ENCODE data around the gene FCGR2B.
A peak's percentile ranks its signal among the peaks of the same experiment; 100 is the strongest.
"Not testable (repeated sequence)": the region's sequence is repeated elsewhere in the genome, so short reads cannot be mapped to it uniquely, and the experiment has no call there.

FCGR2B gene

DNA sequence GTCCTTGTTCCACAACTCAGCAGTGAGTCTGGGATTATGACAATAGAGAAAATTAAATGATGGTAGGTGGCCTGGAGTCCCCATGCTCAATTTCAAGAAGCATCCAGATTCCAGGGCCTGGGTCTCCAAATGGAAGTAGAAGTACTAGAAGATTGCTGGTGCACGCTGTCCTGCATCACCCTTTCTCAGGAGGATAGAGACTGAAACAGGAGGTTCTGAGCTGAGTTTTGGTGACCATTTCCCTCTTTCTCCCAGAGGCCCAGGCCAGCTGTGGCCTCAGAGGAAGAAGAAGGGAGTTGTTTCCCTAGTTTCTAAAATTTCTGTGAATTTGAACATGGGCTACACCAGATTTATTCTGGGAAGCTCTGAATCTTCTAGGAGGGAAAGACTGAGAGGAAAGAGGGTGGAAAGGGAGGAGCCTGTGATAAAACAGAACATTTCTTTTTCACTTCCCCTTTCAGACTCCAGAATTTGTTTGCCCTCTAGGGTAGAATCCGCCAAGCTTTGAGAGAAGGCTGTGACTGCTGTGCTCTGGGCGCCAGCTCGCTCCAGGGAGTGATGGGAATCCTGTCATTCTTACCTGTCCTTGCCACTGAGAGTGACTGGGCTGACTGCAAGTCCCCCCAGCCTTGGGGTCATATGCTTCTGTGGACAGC is at the start of gene FCGR2B:
TSS of gene FCGR2B (plus strand) at position 460 of the 656 bp plus-strand sequence. CDS start at position 559, 99 bp downstream.
- POLR2A ChIA-PET, CTCF ChIA-PET: not testable (repeated sequence)

DNA sequence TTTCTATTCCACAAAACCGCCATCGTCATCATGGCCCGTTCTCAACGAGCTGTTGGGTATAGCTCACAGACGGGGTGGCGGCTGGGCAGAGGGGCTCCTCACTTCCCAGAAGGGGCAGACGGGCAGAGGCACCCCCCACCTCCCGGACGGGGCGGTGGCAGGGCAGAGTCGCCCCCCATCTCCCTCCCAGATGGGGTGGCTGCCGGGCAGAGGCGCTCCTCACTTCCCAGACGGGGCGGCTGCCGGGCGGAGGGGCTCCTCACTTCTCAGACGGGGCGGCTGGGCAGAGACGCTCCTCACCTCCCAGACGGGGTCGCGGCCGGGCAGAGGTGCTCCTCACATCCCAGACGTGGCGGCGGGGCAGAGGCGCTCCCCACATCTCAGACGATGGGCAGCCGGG is 46.5 kb upstream of the FCGR2B start:
- DNase-seq (ENCODE audit: extremely low spot score); CTCF ChIA-PET; POLR2A ChIA-PET: not testable (repeated sequence)

More for the DNA sequence above, at the start of gene FCGR2B:
- not testable (repeated sequence) for DNase-seq (ENCODE audit: extremely low spot score)

DNA sequence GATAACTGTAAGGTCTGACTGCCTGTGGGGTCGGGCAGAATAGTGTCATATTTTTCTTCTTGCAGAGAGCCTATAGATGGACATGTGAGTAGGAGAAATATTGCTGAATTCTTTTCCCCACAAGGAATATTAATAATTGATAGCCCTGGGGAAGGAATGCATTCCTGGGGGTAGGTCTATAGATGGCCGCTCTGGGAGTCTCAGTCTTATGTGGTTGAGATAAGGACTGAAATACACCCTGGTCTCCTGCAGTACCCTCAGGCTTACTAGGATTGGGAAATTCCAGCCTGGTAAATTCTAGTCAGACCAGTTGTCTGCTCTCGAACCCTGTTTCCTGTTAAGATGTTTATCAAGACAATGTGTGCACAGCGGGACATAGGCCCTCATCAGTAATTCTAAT is 44.4 kb upstream of the FCGR2B start:
- POLR2A ChIA-PET; DNase-seq (ENCODE audit: extremely low spot score); CTCF ChIA-PET: not testable (repeated sequence)

- POLR2A ChIA-PET; CTCF ChIA-PET; DNase-seq (ENCODE audit: extremely low spot score): not testable (repeated sequence)
Measured at GRCh38 chr1:161620399-161620798, 42.5 kb upstream of the FCGR2B start.

DNA sequence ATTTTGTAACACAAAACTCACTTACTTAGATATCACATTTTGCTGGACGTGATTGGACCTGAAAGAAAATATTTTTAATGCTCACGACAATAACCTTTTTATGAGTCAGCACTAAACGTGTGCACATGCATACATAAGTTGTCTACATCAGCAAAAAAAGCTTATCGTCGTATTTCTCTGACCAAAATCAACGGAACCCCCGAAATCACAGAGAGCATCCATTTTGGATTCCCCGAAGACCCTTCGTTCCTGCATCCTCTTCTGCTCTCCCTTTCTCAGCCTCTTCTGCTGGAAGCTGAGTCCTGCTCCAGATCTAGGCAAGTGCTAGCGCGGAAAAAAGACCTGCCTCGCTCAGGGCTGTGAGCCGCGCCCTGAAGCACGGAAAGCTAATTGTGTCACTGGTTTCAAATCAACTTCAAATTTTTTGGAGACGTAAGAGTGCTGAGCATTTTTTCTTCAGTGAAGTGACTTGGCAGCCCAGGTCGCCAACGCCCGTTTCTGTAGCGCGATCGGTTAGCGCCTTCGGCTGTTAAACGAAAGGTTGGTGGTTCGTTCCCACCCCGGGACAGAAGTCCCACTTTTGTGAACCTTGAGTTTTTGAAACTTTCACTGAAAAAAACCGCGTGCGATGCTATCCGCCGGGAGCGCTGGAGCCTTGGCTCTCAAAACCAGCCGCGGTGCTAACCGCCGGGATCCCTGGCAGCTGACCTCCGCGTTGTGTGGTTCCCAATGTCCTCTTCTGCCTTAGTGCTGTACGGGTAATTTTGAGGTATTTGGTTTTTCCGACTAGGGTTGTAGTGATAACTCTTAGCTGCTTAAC is 41.6 kb upstream of the FCGR2B start:
- POLR2A ChIA-PET, CTCF ChIA-PET: not testable (repeated sequence)
- peak; percentile 47 for DNase-seq (ENCODE audit: extremely low spot score)

DNA sequence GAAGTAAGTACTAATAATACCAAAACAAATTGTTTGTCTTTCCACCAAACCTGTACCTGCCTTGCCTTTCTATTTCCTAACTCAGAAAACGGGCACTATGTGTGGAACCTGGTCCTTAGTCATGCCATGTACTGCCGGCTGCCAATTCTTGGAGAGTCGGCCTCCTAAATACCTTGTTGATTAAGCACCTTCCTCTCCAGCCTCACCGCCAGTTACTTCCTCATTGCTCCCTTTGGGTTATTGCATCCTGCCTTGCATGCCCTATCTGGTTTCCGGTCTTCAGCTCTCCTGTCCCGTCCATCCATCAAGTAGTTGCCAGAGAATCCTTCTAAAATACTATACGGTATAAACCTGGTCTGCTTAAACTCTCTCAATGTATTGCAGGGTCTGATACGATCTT is 40.9 kb upstream of the FCGR2B start:
- DNase-seq (ENCODE audit: extremely low spot score); CTCF ChIA-PET; POLR2A ChIA-PET: not testable (repeated sequence)

GRCh38 chr1:161623401-161624051 is 39.4 kb upstream of the FCGR2B start:
- DNase-seq (ENCODE audit: extremely low spot score); CTCF ChIA-PET; POLR2A ChIA-PET: not testable (repeated sequence)

- DNase-seq (ENCODE audit: extremely low spot score); CTCF ChIA-PET; POLR2A ChIA-PET: not testable (repeated sequence)
Measured at GRCh38 chr1:161624605-161625004, 38.3 kb upstream of the FCGR2B start.

DNA sequence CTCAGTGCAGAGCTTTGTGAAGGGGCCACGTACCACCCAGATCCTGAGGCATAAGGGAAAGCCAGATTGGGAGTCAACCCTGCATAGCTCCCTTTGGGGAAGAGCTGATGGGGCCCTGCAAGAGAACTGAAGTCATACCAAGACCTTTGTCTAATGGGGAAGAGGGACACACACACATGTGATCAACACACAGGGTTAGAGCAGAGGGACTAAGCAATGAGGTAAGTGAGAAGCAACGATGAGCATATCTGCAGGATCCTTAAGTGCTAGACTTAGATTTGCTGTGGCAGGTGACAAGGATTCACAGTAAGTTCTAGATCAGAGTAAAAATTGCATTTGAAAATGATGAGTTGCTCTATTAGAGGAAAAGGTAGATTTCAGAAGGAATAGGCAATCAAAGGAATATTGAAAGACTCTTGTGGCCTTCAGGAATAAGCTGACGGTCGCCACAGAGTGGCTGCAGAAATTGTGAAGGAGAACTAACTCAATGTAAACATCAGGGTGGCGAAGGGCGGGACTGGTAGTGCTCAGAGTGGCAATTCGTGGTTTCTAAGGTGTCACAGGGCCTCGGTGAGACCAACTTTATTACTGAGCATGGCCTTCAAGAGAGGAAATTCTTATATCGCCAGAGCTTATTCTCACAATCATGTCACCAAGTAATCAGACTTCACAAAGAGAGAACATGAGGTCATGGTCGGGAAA is 36.3 kb upstream of the FCGR2B start:
- POLR2A ChIA-PET; CTCF ChIA-PET; DNase-seq (ENCODE audit: extremely low spot score): not testable (repeated sequence)

GRCh38 chr1:161630128-161630742 is 32.7 kb upstream of the FCGR2B start:
- POLR2A ChIA-PET; CTCF ChIA-PET; DNase-seq (ENCODE audit: extremely low spot score): not testable (repeated sequence)

DNA sequence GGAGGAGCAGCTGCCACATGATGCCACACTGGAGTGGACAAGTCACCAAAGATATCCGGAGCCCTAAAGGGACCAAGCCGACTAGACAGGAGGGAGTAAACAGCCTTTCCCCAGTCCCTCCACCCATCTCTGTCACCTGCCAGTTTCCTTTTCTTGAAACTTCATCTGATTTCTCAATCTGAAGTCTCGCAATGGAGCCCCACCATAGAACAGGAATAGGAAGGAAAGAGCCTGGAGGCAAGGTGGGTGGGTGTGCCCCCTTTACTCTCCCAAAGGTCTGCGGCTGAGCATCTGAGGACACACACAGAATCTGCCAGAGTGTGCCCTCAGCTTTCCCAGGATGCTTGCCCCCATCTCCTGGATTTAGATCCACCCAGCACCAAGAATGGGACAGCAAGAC is 31.9 kb upstream of the FCGR2B start, which contains the start of gene FCGR3B:
TSS of gene FCGR3B (minus strand) at position 101 of the 400 bp plus-strand sequence. CDS start at position 19, 82 bp downstream.
- CTCF ChIA-PET: no interaction called here
- DNase-seq (ENCODE audit: extremely low spot score): no peak
- POLR2A ChIA-PET: no interaction called here
- no peak for TF ChIP-seq CTCF (IDR thresholded peaks at IDR 0.05; ENCODE audit: control extremely low read depth, extremely low read depth, low read depth, missing control alignments)

- CTCF ChIA-PET; POLR2A ChIA-PET; DNase-seq (ENCODE audit: extremely low spot score): not testable (repeated sequence)
Measured at GRCh38 chr1:161634993-161635392, 27.9 kb upstream of the FCGR2B start.

GRCh38 chr1:161636189-161636782 is 26.7 kb upstream of the FCGR2B start:
- DNase-seq (ENCODE audit: extremely low spot score); POLR2A ChIA-PET; CTCF ChIA-PET: not testable (repeated sequence)

DNA sequence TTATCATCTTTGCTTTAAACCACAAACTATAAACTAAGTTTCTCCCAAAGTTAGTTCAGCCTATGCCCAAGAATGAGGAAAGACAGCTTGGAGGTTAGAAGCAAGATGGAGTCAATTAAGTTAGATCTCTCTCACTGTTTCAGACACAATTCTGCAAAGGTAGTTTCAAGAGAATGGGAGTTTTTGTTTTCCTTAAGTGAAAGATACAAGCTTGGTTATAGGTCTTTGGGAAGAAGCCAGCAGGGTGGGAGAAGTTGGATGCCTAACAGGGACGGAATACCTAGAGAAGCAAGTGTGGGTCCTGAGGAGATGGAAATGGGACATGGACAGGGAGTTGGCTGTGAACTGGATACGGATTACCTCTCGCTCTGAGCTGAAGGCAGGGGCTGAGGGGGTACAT is 26.0 kb upstream of the FCGR2B start:
- POLR2A ChIA-PET; DNase-seq (ENCODE audit: extremely low spot score): not testable (repeated sequence)
- CTCF ChIA-PET: interaction anchor here (1.1 kb wide), 1 partner anchor 11 kb away, joined by 3 read pairs; no protein-coding TSS in a partner anchor

- CTCF ChIA-PET; DNase-seq (ENCODE audit: extremely low spot score); POLR2A ChIA-PET: not testable (repeated sequence)
Measured at GRCh38 chr1:161638251-161638993, 24.5 kb upstream of the FCGR2B start.

DNA sequence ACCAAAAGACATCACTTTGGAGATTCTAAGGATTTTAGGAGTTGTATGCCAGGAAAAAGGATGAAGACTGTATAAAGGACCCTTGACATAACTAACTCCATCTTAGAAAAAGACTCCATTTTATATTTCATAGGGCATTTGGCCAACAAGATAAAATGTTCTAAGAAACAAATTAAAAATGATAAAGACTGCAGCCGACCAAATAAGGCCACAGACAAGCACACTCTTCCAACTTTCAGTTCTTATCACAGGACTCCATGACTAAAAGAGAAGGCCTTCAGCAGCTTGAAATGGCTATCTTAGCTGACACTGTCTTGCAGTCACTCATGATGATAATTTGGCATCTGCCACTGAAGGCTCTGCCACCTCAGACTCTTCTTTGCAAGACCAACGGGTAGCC is 23.7 kb upstream of the FCGR2B start:
- DNase-seq (ENCODE audit: extremely low spot score); POLR2A ChIA-PET; CTCF ChIA-PET: not testable (repeated sequence)
